Prostate gland (tissue), 2 donors: ENCODE data around the gene PRKD3. TPM values are rescaled to one million over a fixed set of nuclear protein-coding genes. Genes with fewer than 3 reads are reported as not detected.

Source experiments
- DNase-seq: peaks from one replicate; pipeline ENCODE4 v3.0.0-alpha.2; 2019; ENCODE audit warnings: low spot score
- H3K27ac ChIP-seq, 2 donors: fragments of 200-600 bp; sonication (generic); 2 replicates each; pipeline ENCODE4 v1.5.1; 2017 to 2019
- H3K27me3 ChIP-seq: fragments of 200-600 bp; sonication (generic); replicated peaks from 2 replicates; pipeline ENCODE4 v1.5.1; 2019; ENCODE audit not compliant: insufficient read depth
- H3K36me3 ChIP-seq, 2 donors: fragments of 200-600 bp; sonication (generic); 1 replicate in 1 of 2; 2 replicates in 1 of 2; pipeline versions ENCODE4 v1.5.1 to v1.8.1; 2017 to 2019
- H3K4me1 ChIP-seq: fragments of 200-600 bp; sonication (generic); replicated peaks from 2 replicates; pipeline ENCODE4 v1.5.1; 2019
- H3K4me3 ChIP-seq, 2 donors: fragments of 200-600 bp; sonication (generic); 2 replicates each; pipeline ENCODE4 v1.5.1; 2017 to 2019
- H3K9me3 ChIP-seq: fragments of 200-600 bp; sonication (generic); 2 replicates; pipeline ENCODE4 v1.5.1; 2017
- CTCF ChIP-seq, 4 experiments: fragments of 200-600 bp in 2 of 4; fragments of 450-650 bp in 2 of 4; sonication (generic) in 2 of 4; IDR thresholded peaks; 1 replicate in 3 of 4; 2 replicates in 1 of 4; pipeline ENCODE4 v1.5.1; 2016 to 2019; ENCODE audit warnings: antibody characterized with exemption in 4 of 4, mild to moderate bottlenecking in 2 of 4, moderate library complexity in 2 of 4
- POLR2A ChIP-seq: fragments of 450-650 bp; IDR thresholded peaks from one replicate; pipeline ENCODE4 v1.6.1; 2016; ENCODE audit warnings: antibody characterized with exemption, mild to moderate bottlenecking
- POLR2AphosphoS5 ChIP-seq: sonication (generic); formaldehyde crosslinking; IDR thresholded peaks from one replicate; pipeline ENCODE4 v1.6.1; 2017; ENCODE audit warnings: antibody characterized with exemption
- WGBS: methylation state at CpG from one replicate; pipeline ENCODE4 v1.1.5; 2018; 5-methylcytosine and 5-hydroxymethylcytosine counted together
- intact Hi-C: fragments of 100-400 bp; cut with DNase I; formaldehyde crosslinking; loops from one replicate; pipeline ENCODE4 v1.14.2; 2022
- total RNA-seq, 2 donors: library from RNA; depleted of rRNA; stranded (reverse); fragments of >200 nt; gene quantifications; one replicate each; pipeline ENCODE4 v1.1.0, GENCODE V29; 2016

The PRKD3 gene
- total RNA-seq, 2 donors from 2014 or later, result 20.3 to 41.4 TPM

- no peak for TF ChIP-seq POLR2A
- TF ChIP-seq POLR2AphosphoS5, result no peak
- H3K27me3 ChIP-seq, result no peaks in the 10 kb centered on the region
- 85% methylated on average over 2 of the region's 2 CpGs for WGBS
- no peak for DNase-seq
- intact Hi-C loops, result no loop called here
- H3K27ac ChIP-seq, result no peak overlapping the region
- no peaks in the 10 kb centered on the region for H3K9me3 ChIP-seq
- no peaks in the 10 kb centered on the region for H3K4me1 ChIP-seq
- no peak overlapping the region for H3K4me3 ChIP-seq
- H3K36me3 ChIP-seq, result no peaks in the 10 kb centered on the region
Observed at GRCh38 chr2:37307500-37307899, 17.1 kb downstream of the PRKD3 start.

- DNase-seq, result no peak
- no peaks in the 10 kb centered on the region for H3K9me3 ChIP-seq
- H3K4me1 ChIP-seq, result no peaks in the 10 kb centered on the region
- intact Hi-C loops, result no loop called here
- H3K36me3 ChIP-seq, result no peaks in the 10 kb centered on the region
- no peak overlapping the region for H3K4me3 ChIP-seq
- H3K27ac ChIP-seq, result no peak overlapping the region
- 63% methylated on average over 3 of the region's 3 CpGs for WGBS
- no peaks in the 10 kb centered on the region for H3K27me3 ChIP-seq
- TF ChIP-seq POLR2AphosphoS5 (no peak), POLR2A (no peak), CTCF (IDR thresholded peaks at IDR 0.05) (no peak)
Observed at GRCh38 chr2:37306024-37306423, 18.6 kb downstream of the PRKD3 start.

GRCh38 chr2:37302701-37303252 lies 21.9 kb downstream of the PRKD3 start:
- intact Hi-C loops, result no loop called here
- Histone ChIP-seq H3K9me3 (no peaks in the 10 kb centered on the region), H3K36me3 (no peaks in the 10 kb centered on the region), H3K27ac (no peak overlapping the region), H3K4me1 (no peaks in the 10 kb centered on the region), H3K27me3 (no peaks in the 10 kb centered on the region), H3K4me3 (no peak overlapping the region)
- 97% methylated on average over 9 of the region's 9 CpGs for WGBS
- DNase-seq, result no peak
- TF ChIP-seq CTCF (IDR thresholded peaks at IDR 0.05) (no peak), POLR2AphosphoS5 (no peak)

- TF ChIP-seq CTCF (IDR thresholded peaks at IDR 0.05), result no peak
- no peak for TF ChIP-seq POLR2A
- no peak for TF ChIP-seq POLR2AphosphoS5
- no peak overlapping the region for H3K4me3 ChIP-seq
- no peaks in the 10 kb centered on the region for H3K4me1 ChIP-seq
- H3K9me3 ChIP-seq, result no peaks in the 10 kb centered on the region
- 66% methylated on average over 2 of the region's 2 CpGs for WGBS
- H3K27ac ChIP-seq, result no peak overlapping the region
- intact Hi-C loops, result no loop called here
- no peaks in the 10 kb centered on the region for H3K27me3 ChIP-seq
- no peak for DNase-seq
- no peaks in the 10 kb centered on the region for H3K36me3 ChIP-seq
Observed at GRCh38 chr2:37301408-37301807, 23.2 kb downstream of the PRKD3 start.

- intact Hi-C loops, result no loop called here
- Histone ChIP-seq H3K27ac (no peak overlapping the region), H3K27me3 (no peaks in the 10 kb centered on the region), H3K36me3 (no peaks in the 10 kb centered on the region), H3K4me1 (no peaks in the 10 kb centered on the region), H3K4me3 (no peak overlapping the region), H3K9me3 (no peaks in the 10 kb centered on the region)
- DNase-seq, result no peak
- WGBS, result 96% methylated on average over 4 of the region's 4 CpGs
- TF ChIP-seq POLR2AphosphoS5, result no peak
- no peak for TF ChIP-seq POLR2A
- no peak for TF ChIP-seq CTCF (IDR thresholded peaks at IDR 0.05)
Observed at GRCh38 chr2:37300578-37300977, 24.1 kb downstream of the PRKD3 start.
